Urothelium cell line (cell line): ENCODE data around the gene AMPH.
A peak's percentile ranks its signal among the peaks of the same experiment; 100 is the strongest.
"Not testable (repeated sequence)": the region's sequence is repeated elsewhere in the genome, so short reads cannot be mapped to it uniquely, and the experiment has no call there.

Experiments
- DNase-seq: peaks from one replicate; pipeline ENCODE4 v3.0.0; 2011; ENCODE audit warnings: low spot score, mixed read lengths
- FAIRE-seq: peaks from 2 replicates; lab custom pipeline; 2011; peaks lifted over from hg19 to GRCh38; lab: Jason Lieb, UNC

Gene AMPH

DNA sequence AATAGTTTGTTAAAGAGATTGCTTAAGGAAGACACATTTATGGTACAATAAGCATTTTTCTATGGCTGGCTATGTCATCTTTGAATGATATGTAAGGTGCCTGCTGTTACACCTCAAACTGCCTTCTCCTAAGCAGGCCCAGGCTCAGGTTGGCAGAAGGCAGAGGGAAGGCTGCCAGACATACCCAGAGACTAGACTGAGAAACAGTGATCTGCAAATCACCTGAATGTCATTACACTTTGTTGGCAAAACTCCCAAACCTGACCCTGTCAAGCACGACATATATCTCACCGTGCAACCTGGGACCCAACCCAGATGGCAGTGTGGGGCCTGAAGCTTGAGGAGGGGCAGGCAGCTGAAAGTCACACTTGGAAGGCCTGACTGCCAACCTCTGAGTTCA lies 221.1 kb downstream of the AMPH start:
- DNase-seq: no peak
- FAIRE-seq: peak; percentile 53

DNA sequence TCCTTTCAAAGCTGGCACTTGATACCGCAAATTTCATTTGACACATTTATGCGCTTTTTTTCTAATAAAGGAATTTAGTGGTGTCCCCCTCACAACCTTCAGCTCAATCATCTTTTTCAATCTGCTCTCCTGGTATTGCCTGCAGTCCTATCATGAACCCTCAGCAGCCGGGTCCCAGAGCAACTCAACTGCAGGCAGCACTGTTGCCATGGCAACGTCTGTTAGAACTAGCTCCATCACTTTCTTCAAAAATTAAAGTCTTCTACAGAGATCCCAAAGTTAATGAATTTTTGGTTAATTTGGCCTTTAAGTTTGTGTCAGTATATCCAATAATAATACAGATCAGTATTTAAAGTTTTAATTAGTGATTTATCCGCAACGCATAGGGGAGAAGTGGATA lies 221.6 kb downstream of the AMPH start:
- no peak for DNase-seq
- FAIRE-seq: no peak

DNA sequence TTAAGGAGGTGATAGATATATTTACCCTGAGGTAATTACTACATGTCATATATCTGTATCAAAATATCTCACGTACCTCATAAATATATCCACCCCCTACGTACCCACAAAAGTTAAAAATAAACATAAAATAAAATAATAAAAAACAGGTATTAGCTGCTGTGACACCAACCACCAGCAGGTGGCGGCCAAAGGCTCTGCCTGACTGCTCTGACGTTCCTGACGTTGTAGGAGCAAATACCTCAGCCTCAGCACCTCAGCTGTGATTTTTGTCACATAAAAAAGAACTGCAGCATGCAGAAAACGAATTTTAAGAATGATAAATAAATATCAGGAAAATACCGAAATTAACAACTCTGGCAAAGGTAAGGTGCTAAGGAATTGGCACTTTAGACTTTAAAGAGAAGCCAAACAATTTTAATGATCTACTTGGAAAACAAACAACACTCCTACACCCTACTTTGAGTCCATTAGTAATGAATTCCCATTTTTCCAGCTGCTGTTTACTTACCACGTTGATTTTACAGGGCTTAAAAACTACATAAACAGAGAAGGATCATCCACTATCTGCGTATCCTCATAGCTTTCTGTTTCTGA lies 232.3 kb downstream of the AMPH start:
- FAIRE-seq (no peak), DNase-seq (peak; percentile 68)

DNA sequence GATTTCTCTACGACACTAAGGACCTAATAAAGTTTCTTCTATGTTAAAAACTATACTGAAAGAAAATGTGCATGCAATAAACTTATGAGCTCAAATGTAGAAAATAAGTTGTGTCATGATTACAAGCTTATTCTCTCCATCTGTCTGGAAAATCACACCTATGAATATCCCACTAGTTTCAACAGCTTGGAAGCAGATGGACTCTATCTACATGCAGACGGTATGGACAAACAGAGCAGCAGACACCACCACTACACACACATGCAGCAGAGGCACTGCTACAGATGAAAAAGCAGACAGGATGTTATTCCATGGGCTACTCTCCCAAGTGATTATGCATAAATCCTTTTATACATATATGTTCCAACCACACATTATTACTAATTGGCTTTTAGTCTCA lies 234.3 kb downstream of the AMPH start:
- no peak for FAIRE-seq
- no peak for DNase-seq

DNA sequence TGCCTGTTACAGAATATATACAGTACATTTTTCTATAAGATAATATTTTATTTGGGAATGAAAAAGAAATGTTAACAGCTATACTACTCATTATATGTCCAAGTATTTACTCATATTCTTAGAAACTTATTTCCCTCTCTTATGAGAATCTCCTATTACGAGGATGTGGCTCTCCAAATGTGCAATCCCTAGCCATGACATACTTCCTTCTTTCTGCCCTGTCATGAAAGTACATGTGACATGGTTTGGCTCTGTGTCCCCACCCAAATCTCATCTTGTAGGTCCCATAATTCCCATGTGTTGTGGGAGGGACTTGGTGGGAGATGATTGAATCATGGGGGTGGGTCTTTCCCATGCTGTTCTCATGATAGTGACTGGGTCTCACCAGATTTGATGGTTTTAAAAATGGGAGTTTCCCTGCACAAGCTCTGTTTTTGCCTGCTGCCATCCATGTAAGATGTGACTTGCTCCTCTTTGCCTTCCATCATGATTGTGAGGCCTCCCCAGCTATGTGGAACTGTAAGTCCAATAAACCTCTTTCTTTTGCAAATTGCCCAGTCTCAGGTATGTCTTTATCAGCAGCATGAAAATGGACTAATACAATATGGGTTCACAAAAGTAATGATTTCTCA lies 235.1 kb downstream of the AMPH start:
- not testable (repeated sequence) for FAIRE-seq, DNase-seq

DNA sequence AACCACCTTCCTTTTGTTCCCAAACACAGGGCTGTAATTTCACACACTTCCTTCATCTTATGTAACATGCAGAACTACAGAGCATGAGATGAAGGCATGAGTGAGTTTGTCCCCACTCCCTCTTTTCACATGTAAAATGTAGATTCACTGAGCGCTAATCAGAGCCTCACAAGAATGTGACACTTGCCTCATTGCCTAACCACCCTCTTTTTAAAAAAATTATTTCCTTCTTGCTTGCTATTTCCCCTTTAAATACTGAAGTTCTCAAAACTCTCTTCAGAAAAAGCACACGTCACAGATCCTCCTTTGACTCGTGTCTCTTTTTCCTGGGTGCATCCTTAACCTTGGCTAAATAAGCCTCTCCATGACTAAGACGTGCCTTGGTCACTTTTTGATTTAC lies 236.5 kb downstream of the AMPH start:
- no peak for FAIRE-seq

DNA sequence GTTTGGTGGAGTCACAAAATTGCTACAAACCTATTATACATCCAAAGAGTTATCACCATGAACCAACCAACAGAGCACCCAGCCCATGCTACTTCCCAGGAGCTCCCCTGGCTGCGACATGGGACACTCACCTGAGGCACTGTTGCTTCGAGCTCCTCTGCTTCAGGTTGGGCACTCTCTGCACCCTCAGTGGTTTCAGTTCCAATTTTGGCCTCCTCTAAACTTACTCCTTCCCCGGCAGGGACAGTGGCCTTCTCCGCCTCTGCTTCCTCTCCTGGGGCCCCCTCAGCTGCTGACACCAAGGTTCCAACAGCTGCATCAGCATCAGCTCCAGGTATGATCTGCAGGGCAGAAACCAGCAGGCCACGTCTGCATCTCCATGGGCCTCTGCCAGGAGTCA lies 237.3 kb downstream of the AMPH start:
- FAIRE-seq (no peak), DNase-seq (no peak)

More for the DNA sequence above, 236.5 kb downstream of the AMPH start:
- DNase-seq: no peak

DNA sequence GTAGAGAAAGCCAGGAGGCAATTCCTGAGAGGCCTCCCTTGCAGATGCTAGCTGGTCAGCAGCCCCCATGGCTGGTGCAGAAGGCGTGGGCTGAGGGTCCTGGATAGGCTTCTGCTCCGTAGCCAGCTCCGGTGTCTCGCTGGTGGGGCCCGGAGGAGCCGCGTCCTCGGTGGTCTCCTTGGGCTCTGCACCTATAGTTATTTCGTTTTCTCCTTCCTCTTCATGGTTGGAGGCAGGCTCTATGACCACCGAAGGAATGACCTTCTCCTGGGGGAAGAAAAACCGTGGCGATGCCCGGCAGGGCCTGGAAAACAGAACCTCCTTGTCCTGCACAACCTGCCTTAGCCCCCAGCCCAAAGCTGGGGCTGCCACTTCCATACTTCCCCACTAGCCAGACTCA lies 239.4 kb downstream of the AMPH start:
- FAIRE-seq: no peak

DNA sequence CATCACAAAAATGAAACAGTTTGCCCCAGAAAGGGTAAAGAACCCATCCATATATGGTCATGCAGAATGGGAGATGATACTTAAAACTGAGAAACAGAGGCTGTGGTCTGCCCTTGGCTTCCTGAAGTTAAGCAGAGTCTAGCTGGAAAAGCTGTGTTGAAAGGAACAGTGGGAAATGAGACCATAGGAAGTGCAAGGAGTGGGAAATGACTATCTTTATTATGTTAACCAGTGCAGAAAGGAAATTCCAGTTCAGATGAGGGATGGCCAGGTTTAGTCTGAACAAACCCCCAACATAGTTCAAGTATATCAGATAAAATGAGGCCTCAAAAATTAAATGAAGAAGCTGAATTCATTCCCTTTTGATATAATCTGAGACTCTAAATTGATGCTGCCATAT lies 245.5 kb downstream of the AMPH start:
- FAIRE-seq (no peak), DNase-seq (no peak)

More for the DNA sequence above, 239.4 kb downstream of the AMPH start:
- no peak for DNase-seq

DNA sequence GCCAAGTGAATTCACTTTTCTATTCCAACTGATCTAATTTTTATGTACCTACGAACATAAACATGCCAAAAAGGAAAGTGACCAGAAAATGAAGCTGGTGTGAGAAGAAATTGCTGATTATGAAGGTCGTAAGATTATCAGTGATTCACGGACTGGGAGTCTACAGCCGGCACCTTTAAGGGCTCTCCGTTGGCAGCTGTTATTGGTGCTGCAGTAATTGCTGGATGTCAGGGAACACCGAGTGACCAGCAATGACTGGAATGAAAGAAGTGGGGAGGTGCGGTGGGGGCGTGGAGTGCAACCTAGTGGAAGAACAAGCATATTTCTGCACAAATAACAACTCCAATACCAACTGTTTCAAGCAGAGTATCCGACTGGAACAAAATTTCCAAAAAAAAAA lies 247.9 kb downstream of the AMPH start:
- FAIRE-seq (no peak), DNase-seq (no peak)

DNA sequence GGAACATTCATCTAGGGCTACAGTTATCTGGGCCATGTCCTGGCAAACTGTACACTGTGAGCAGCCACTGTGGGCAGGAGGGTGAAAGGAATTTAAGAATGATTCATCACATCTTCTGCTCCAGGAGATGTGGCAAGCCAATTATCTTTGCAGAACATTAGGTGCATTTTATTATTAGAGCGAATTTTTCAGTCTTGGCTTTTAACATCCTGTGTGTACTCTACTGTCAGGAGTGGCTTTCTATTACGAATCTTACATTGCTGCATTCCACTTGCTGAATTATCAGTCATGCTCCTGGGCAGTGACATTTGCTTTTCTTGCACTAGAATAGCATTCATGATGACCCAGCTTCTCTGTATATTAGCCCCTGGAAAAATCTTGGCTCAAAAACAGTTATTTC lies 248.5 kb downstream of the AMPH start:
- no peak for FAIRE-seq
- peak; percentile 41 for DNase-seq

DNA sequence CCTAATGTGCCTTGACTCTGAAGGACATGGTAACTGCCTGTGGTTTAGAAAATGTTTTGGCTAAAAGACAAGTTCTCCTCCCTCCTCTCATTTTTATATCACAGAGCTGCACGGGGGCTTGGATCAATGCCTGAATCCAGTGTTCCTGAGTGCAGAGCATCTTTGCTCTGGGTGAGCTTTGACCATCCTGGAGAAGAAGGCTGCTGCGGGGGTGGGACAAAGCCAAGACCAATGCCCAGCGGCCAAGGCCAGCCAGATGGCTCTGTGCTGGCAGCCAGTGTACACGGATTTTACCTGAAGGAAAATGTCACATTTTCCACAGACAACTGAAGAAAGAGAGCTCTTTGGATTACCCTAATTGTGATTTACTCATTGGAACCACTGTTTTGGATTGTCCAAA lies 255.7 kb downstream of the AMPH start:
- FAIRE-seq: no peak
- no peak for DNase-seq

DNA sequence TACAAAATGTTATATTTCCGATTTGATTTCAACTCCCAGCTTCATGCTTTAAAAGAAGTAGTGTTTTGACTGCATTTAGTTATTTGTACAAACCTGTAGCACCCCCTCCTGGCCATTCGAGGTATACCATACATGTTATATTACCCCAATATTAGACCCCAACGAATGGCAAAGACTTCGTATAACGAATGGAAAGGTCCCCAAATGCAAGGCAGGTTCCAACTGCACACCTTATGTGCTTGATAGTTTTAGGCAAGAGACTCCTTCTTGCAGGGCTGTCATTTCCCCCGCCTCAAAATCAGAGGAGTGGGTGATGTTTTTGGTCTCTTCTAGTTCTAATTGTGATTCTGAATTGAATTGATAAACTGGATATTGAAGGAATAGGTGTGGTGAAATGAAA lies 256.7 kb downstream of the AMPH start:
- peak; percentile 48 for FAIRE-seq
- no peak for DNase-seq

DNA sequence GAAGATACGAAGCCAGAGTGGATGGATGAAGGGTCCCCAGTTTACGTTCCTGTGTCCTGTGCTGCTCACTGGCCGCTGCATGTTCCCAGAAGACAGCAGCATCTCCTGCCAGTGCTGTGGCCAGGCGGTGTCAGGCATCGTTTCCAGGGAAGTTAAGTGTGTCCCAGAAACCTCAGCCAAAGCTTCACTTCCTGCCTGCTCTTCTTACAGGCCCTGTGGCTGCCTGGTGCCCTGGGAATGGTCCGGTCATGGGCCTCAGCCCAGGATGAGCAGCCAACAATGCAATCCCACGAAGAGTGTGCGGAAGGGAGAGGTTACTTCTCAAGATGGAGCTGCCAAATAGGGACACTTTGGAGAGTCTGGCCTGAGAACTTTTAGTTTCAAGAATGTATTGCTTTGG lies 258.0 kb downstream of the AMPH start:
- DNase-seq: no peak
- FAIRE-seq: no peak

DNA sequence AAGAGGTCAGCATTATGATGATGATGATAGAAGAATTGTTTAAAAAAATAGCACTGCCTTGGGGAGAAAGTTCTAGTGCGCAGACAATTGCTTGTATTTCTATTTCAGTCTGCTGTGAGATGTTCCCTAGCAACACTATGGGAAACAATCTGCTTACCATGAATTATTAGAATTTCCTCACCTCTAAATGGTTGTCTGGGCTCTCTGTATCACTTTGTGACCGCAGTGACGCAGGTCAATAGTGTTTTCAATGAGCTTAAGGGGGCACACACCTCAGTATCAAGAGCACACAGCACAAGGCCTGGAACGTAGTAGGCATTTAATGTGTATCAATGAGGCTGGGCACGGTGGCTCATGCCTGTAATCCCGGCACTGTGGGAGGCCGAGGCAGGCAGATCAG lies 258.9 kb downstream of the AMPH start:
- no peak for DNase-seq
- FAIRE-seq: no peak

DNA sequence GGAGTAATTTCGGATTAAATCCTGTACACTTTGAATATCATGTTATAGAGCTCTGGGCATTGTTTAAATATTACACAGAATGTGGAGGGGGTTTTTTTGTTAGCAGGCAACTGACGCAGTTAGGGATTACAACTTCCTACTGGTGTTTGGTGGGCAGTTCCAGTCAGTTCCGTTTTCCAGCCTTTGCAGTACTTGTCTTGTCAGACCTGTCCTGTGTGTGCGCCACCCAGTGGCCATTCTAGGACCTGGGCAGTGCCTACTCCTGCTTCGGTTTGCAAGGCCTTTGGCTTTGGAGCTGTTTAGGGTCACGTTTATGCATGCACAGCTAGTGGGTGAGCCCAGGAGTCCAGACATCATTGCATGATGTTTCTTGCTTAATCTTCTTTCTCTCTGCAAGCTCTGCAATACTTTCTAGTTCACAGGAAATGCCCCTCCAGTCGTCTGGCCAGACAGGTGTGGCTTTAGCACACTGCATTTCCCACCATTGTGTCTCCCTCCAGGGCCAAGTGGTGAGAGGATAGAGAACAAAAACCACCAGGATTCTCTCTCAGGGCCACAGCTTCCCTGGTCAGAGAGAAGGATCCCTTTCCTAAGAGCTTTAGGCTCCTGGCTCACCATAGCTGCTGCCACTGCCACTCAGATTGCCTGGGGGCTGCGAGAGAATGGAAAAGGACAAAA lies 261.2 kb downstream of the AMPH start:
- FAIRE-seq: no peak

DNA sequence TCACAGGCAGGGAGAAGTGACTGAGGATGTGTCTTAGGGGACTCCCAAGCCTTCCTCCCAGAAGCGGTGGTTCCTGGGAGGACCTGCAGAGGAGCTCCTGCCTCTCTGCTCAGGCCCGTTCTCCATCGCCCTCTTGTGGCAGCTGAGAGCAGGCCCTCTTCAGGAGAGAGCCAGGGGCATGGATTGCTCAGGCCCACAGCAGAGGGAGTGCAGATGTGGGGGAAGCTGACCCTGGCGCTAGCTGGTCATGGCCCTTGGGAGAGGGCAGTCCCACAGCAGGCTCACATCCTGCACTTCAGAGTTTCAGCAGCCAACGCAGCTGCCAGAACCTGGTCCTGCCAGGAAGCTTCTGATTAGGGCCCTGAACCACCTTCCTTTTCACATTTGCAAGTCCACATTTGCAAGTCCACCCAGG lies 263.0 kb downstream of the AMPH start:
- DNase-seq (peak; percentile 83), FAIRE-seq (no peak)

More for the DNA sequence above, 261.2 kb downstream of the AMPH start:
- peak; percentile 73 for DNase-seq

DNA sequence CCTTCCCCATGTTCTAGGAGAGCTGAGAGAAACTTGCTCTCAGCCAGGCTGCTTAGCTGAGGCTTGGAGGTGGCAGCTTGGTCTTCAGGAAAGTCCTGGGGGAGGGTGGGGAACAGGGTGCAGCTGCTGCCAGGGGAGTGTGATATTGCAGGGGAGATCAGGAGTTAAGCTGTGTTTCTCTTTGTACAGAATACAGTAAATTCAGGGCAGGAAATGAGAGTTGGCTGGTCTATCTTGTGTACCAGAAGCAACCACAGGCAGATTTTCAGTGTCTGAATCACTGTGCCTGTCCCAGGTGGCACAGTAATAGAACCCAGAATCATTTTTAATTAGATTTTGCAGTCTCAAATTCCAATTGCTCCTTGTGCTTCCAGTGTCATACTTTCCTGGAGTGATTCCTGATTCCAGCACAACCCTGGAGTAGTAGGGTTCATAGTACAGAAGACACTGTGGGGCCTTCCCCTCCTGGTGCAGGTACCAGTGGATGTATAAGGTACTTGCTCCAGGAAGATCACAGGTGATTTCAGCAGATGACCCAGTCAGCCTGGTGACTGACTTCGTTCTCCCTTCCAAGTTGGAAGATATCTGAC lies 263.8 kb downstream of the AMPH start:
- FAIRE-seq (no peak), DNase-seq (no peak)

DNA sequence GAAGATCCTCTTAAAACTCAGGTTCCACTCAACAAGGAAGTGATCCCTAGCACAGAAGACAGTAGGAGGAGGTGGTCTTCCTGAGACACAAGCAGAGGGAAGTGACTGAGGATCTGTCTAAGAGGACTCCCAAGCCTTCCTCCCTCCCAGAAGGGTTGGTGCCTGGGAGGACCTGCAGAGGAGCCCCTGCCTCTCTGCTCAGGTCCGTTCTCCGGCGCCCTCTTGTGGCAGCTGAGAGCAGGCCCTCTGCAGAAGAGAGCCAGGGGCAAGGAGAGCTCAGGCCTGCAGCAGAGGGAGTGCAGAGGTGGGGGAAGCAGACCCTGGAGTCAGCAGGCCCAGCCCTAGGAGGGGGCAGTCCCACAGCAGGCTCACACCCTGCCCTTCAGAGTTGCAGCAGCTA lies 267.8 kb downstream of the AMPH start:
- not testable (repeated sequence) for FAIRE-seq
- DNase-seq: peak; percentile 60

DNA sequence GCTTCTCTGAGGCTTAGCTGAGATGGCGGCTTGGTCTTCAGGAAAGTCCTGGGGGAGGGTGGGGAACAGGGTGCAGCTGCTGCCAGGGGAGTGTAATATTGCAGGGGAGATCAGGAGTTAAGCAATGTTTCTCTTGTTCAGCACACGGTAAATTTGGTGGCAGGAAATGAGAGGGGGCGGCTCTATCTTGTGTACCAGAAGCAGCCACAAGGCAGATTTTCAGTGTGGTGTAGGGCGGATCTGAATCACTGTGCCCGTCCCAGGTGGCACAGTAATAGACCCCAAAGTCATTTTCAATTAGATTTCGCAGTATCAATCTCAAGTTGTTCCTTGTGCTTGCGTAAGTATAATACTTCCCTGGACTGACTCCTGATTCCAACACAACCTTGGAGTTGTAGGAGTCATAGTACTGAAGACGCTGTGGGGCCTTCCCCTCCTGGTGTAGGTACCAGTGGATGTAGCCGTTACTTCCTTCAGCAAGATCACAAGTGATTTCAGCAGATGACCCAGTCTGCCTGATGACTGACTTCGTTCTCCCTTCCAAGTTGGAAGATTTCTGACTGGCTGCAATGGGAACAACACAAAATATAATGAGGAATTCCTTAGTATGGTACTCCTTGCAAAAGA lies 268.4 kb downstream of the AMPH start:
- FAIRE-seq, DNase-seq: not testable (repeated sequence)

DNA sequence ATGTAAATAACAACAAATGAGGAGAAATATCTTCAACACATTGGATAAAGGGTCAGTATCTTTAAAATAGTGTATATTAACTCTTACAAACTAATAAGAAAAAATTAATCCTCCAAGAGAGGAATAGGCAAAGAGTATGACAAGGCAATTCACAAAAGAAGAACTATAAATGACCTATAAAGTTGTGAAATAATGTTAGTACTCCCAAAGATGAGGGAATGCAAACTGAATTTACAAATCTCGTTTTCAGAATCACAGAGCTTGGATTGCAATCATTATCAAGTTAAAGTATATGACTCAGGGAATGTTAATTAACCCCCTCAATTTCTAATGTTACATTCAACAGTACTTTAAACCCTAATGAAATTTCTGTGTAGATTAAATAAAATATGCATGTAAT lies 270.4 kb downstream of the AMPH start:
- DNase-seq (no peak), FAIRE-seq (no peak)
